SU-DHL-6 (cell line): ENCODE data around the gene EXOC4.

Source experiments
- EZH2phosphoT487 ChIP-seq: fragments of 200-600 bp; sonication (generic), shearing (Covaris generic); conservative IDR thresholded peaks from 2 replicates; pipeline ENCODE4 v1.6.1; 2018; ENCODE audit warnings: mild to moderate bottlenecking, antibody characterized with exemption, low read length, moderate library complexity, mixed read lengths
- TF ChIP-seq, protein P1 (sequence below): fragments of 200-600 bp; sonication (generic); IDR thresholded peaks from one replicate; pipeline ENCODE4 v1.5.1; 2017; ENCODE audit warnings: antibody characterized with exemption, mild to moderate bottlenecking, low read length, moderate library complexity; ENCODE audit not compliant: insufficient read depth, poor library complexity, severe bottlenecking

DNA sequence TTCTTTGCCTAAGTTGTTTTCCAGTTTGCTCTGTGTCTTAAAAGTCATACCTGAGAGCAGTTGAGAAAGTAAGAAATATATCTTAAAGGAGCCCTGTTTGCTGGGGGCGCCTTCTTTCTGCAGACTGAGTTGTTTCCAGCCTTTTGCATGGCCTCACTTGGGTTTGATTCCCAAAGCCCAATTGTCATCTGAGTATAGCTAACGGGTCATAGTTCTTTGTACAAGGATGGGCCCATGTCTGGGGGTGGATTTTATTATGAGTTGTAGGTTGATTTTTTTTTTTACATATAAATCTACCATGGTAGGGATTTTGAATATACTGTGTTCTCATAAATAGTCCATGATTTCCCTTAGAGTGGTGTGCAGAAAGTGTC lies 555.6 kb downstream of the EXOC4 start:
- TF ChIP-seq, protein P1, sequence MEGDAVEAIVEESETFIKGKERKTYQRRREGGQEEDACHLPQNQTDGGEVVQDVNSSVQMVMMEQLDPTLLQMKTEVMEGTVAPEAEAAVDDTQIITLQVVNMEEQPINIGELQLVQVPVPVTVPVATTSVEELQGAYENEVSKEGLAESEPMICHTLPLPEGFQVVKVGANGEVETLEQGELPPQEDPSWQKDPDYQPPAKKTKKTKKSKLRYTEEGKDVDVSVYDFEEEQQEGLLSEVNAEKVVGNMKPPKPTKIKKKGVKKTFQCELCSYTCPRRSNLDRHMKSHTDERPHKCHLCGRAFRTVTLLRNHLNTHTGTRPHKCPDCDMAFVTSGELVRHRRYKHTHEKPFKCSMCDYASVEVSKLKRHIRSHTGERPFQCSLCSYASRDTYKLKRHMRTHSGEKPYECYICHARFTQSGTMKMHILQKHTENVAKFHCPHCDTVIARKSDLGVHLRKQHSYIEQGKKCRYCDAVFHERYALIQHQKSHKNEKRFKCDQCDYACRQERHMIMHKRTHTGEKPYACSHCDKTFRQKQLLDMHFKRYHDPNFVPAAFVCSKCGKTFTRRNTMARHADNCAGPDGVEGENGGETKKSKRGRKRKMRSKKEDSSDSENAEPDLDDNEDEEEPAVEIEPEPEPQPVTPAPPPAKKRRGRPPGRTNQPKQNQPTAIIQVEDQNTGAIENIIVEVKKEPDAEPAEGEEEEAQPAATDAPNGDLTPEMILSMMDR, result no peak
- TF ChIP-seq EZH2phosphoT487, result no peak
